ENCODE measurements around the gene FASTKD3.

- TF ChIP-seq, protein P1, sequence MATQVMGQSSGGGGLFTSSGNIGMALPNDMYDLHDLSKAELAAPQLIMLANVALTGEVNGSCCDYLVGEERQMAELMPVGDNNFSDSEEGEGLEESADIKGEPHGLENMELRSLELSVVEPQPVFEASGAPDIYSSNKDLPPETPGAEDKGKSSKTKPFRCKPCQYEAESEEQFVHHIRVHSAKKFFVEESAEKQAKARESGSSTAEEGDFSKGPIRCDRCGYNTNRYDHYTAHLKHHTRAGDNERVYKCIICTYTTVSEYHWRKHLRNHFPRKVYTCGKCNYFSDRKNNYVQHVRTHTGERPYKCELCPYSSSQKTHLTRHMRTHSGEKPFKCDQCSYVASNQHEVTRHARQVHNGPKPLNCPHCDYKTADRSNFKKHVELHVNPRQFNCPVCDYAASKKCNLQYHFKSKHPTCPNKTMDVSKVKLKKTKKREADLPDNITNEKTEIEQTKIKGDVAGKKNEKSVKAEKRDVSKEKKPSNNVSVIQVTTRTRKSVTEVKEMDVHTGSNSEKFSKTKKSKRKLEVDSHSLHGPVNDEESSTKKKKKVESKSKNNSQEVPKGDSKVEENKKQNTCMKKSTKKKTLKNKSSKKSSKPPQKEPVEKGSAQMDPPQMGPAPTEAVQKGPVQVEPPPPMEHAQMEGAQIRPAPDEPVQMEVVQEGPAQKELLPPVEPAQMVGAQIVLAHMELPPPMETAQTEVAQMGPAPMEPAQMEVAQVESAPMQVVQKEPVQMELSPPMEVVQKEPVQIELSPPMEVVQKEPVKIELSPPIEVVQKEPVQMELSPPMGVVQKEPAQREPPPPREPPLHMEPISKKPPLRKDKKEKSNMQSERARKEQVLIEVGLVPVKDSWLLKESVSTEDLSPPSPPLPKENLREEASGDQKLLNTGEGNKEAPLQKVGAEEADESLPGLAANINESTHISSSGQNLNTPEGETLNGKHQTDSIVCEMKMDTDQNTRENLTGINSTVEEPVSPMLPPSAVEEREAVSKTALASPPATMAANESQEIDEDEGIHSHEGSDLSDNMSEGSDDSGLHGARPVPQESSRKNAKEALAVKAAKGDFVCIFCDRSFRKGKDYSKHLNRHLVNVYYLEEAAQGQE (IDR thresholded peaks at IDR 0.05; ENCODE audit: low read depth), result no peak
- no peak for TF ChIP-seq EP300 (IDR thresholded peaks at IDR 0.05; ENCODE audit: borderline replicate concordance)
- TF ChIP-seq EGR1 (IDR thresholded peaks at IDR 0.05), result no peak
- TF ChIP-seq YY1 (IDR thresholded peaks at IDR 0.05; ENCODE audit: low read depth), result no peak
- no peak for TF ChIP-seq RAD21 (IDR thresholded peaks at IDR 0.05; ENCODE audit: low read depth)
- TF ChIP-seq CEBPB (IDR thresholded peaks at IDR 0.05), result no peak
- TF ChIP-seq, protein P2, sequence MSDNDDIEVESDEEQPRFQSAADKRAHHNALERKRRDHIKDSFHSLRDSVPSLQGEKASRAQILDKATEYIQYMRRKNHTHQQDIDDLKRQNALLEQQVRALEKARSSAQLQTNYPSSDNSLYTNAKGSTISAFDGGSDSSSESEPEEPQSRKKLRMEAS (IDR thresholded peaks at IDR 0.05), result no peak
- TF ChIP-seq FOXM1 (IDR thresholded peaks at IDR 0.05; ENCODE audit: borderline replicate concordance, low read depth), result no peak
- no peak for TF ChIP-seq USF1 (IDR thresholded peaks at IDR 0.05)
- no peak for TF ChIP-seq TEAD4 (IDR thresholded peaks at IDR 0.05)
These were observed 9.6 kb upstream of the FASTKD3 start for GRCh38 chr5:7878381-7878873.

Data from Ishikawa (cell line).